Neural cell (in vitro differentiated cells): Measurements from ENCODE around the gene GALNT15. TPM values are rescaled to one million over a fixed set of nuclear protein-coding genes. Genes with fewer than 3 reads are reported as not detected.

Source experiments
- H2AFZ ChIP-seq: fragments of 200-600, 300-800 bp; sonication (generic), shearing (Covaris generic); 2 replicates; pipeline ENCODE4 v1.6.0; 2014; ENCODE audit warnings: low read depth, mild to moderate bottlenecking, antibody characterized with exemption, low read length, moderate library complexity
- H3F3A ChIP-seq: fragments of 200-600 bp; shearing (Covaris generic); 2 replicates; pipeline ENCODE4 v1.6.1; 2016; ENCODE audit warnings: mild to moderate bottlenecking, moderate library complexity, mixed read lengths, antibody characterized with exemption, low read length; ENCODE audit not compliant: insufficient read depth, poor library complexity, severe bottlenecking
- H3K27ac ChIP-seq: fragments of 200-600, 300-800 bp; sonication (generic), shearing (Covaris generic); 2 replicates; pipeline ENCODE4 v1.5.1; 2014; ENCODE audit warnings: mild to moderate bottlenecking, low read length, moderate library complexity
- H3K27me3 ChIP-seq: fragments of 300-800, 200-600 bp; sonication (generic), shearing (Covaris generic); 2 replicates; pipeline ENCODE4 v1.6.0; 2014; ENCODE audit warnings: mild to moderate bottlenecking, low read depth, low read length, moderate library complexity; ENCODE audit not compliant: insufficient read depth
- H3K36me3 ChIP-seq: fragments of 300-800, 200-600 bp; sonication (generic), shearing (Covaris generic); 2 replicates; pipeline ENCODE4 v1.5.1; 2014; ENCODE audit warnings: mild to moderate bottlenecking, antibody characterized with exemption, low read length, moderate library complexity; ENCODE audit not compliant: insufficient read depth
- H3K4me2 ChIP-seq: fragments of 300-800, 200-600 bp; sonication (generic), shearing (Covaris generic); 2 replicates; pipeline ENCODE4 v1.6.0; 2014; ENCODE audit warnings: mild to moderate bottlenecking, low read length
- H3K4me3 ChIP-seq: fragments of 300-800, 200-600 bp; sonication (generic), shearing (Covaris generic); 2 replicates; pipeline ENCODE4 v1.5.1; 2014; ENCODE audit warnings: mild to moderate bottlenecking, low read length, moderate library complexity
- H3K79me2 ChIP-seq: fragments of 200-600 bp; shearing (Covaris generic); replicated peaks from 2 replicates; pipeline ENCODE4 v1.6.0; 2014; ENCODE audit warnings: mild to moderate bottlenecking, low read length, moderate library complexity; ENCODE audit not compliant: insufficient read depth
- H3K9ac ChIP-seq: fragments of 300-800, 200-600 bp; sonication (generic), shearing (Covaris generic); 2 replicates; pipeline ENCODE4 v1.6.1; 2016; ENCODE audit warnings: mild to moderate bottlenecking, low read length, mixed read lengths
- H3K9me2 ChIP-seq: fragments of 200-600 bp; shearing (Covaris generic); 2 replicates; pipeline ENCODE4 v1.6.1; 2016; ENCODE audit warnings: mild to moderate bottlenecking, low read length, mixed read lengths; ENCODE audit not compliant: insufficient read depth
- H3K9me3 ChIP-seq: fragments of 200-600, 300-800 bp; sonication (generic), shearing (Covaris generic); 2 replicates; pipeline ENCODE4 v1.6.1; 2016; ENCODE audit warnings: mild to moderate bottlenecking, mixed run types, low read length, moderate library complexity, mixed read lengths
- H4K20me1 ChIP-seq: fragments of 200-600 bp; shearing (Covaris generic); 2 replicates; pipeline ENCODE4 v1.6.1; 2016; ENCODE audit warnings: mild to moderate bottlenecking, mixed run types; ENCODE audit not compliant: insufficient read depth
- EP300 ChIP-seq: fragments of 450-650 bp; conservative IDR thresholded peaks from 2 replicates; pipeline ENCODE4 v1.6.1; 2014; ENCODE audit warnings: antibody characterized with exemption, mild to moderate bottlenecking, moderate library complexity; ENCODE audit not compliant: poor library complexity, severe bottlenecking
- EZH2 ChIP-seq: fragments of 200-600, 300-800 bp; shearing (Covaris generic), sonication (generic); IDR thresholded peaks from 2 replicates; pipeline ENCODE4 v1.6.1; 2014; ENCODE audit warnings: antibody characterized with exemption, low read length, borderline replicate concordance, mild to moderate bottlenecking; ENCODE audit not compliant: insufficient read depth, poor library complexity, severe bottlenecking
- MXI1 ChIP-seq: fragments of 450-650 bp; conservative IDR thresholded peaks from 2 replicates; pipeline ENCODE4 v1.6.1; 2014; ENCODE audit warnings: antibody characterized with exemption, mild to moderate bottlenecking; ENCODE audit not compliant: poor library complexity, severe bottlenecking
- POLR2AphosphoS5 ChIP-seq: IDR thresholded peaks from 2 replicates; pipeline ENCODE4 v1.6.1; 2012
- RAD21 ChIP-seq: fragments of 450-650 bp; conservative IDR thresholded peaks from 2 replicates; pipeline ENCODE4 v1.6.1; 2014; ENCODE audit warnings: antibody characterized with exemption, mild to moderate bottlenecking, moderate library complexity
- SMC3 ChIP-seq: fragments of 450-650 bp; conservative IDR thresholded peaks from 2 replicates; pipeline ENCODE4 v1.6.1; 2014; ENCODE audit warnings: antibody characterized with exemption, mild to moderate bottlenecking, moderate library complexity; ENCODE audit not compliant: poor library complexity
- TAF1 ChIP-seq: IDR thresholded peaks from 2 replicates; pipeline ENCODE4 v1.6.1; 2012; ENCODE audit warnings: low read depth
- polyA plus RNA-seq: library from polyadenylated mRNA; depleted of rRNA; stranded (reverse); fragments of >200 nt; gene quantifications from 2 replicates; pipeline ENCODE4 v1.2.3, GENCODE V29; 2014
- TF ChIP-seq, protein P1 (sequence below): fragments of 450-650 bp; IDR thresholded peaks from 2 replicates; pipeline ENCODE4 v1.5.1; 2014; ENCODE audit warnings: antibody characterized with exemption, mild to moderate bottlenecking, moderate library complexity; ENCODE audit not compliant: poor library complexity, severe bottlenecking
- TF ChIP-seq, protein P2 (sequence below): IDR thresholded peaks from 2 replicates; pipeline ENCODE4 v1.6.1; 2012; ENCODE audit warnings: borderline replicate concordance

The GALNT15 gene
- polyA plus RNA-seq, 1 donor from 2014 or later: 1.5 TPM

DNA sequence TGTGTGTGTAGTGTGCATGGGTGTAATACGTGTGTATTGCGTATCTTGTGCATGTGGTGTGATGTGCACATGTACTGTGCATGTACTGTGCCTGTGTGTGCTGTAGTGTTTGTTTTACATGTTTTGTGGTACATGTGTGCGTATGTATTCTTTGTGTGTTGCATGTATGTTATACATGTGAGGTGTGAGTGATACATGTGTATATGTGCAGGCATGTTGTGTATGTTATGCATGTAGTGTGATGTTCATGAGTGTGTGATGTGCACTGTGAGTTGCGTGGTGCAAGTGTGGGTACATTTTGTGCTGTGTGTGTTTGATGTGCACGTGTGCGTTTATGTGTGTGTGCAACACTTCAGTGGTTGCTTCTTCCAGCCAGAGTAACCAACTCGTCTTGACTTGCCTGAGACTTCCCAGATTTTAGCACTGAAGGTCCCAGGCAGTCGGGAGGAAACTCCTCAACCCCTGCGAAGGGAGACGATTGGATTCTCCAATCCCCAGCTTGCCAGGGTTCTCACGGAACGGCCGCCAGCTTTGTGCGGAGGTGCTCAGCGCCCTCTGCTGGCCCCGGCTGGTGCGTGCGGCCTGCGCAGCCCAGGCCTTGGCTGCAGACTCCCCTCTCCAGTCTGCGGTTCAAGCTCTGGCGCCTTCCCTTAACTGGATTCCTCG is 3.6 kb downstream of the GALNT15 start:
- no peak overlapping the region for H3K9ac ChIP-seq

DNA sequence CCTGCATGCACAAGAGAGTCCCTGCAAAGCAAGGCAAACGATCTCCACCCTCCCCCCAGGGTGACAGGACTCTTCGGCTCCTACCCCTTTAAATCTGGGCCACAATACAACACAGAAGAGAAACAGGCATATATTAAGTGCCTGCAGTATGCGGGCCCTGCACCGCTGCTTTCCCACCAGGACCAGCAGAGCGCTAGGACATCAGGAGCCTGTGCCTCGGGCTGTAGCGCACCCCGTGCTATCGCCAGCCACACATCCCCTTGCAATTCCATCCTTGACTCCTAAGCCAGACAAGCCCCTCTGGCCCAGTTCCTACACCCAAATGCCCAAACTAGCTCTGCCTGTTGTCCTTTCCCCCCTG is 4.1 kb downstream of the GALNT15 start:
- no peak for TF ChIP-seq TAF1
- peak; percentile 11 for TF ChIP-seq SMC3
- no peak for TF ChIP-seq POLR2AphosphoS5
- no peaks in the 10 kb centered on the region for H4K20me1 ChIP-seq
- H3K9me2 ChIP-seq: no peaks in the 10 kb centered on the region
- no peak overlapping the region for H2AFZ ChIP-seq
- H3K27ac ChIP-seq: no peak overlapping the region
- no peak overlapping the region for H3K4me3 ChIP-seq
- H3K4me2 ChIP-seq: no peak overlapping the region
- H3K36me3 ChIP-seq: no peaks in the 10 kb centered on the region
- H3K9me3 ChIP-seq: no peaks in the 10 kb centered on the region
- no peak overlapping the region for H3K9ac ChIP-seq
- no peaks in the 10 kb centered on the region for H3F3A ChIP-seq
- no peaks in the 10 kb centered on the region for H3K27me3 ChIP-seq
- H3K79me2 ChIP-seq: no peaks in the 10 kb centered on the region

More for the DNA sequence above, 3.6 kb downstream of the GALNT15 start:
- Histone ChIP-seq H3K4me3 (no peak overlapping the region), H3K79me2 (no peaks in the 10 kb centered on the region), H3K9me2 (no peaks in the 10 kb centered on the region), H2AFZ (peak overlapping the region; percentile 23), H3K27me3 (no peaks in the 10 kb centered on the region), H3K4me2 (no peak overlapping the region), H3K9me3 (no peaks in the 10 kb centered on the region), H3K36me3 (no peaks in the 10 kb centered on the region), H3F3A (no peaks in the 10 kb centered on the region), H4K20me1 (no peaks in the 10 kb centered on the region), H3K27ac (no peak overlapping the region)
- TF ChIP-seq MXI1 (no peak), POLR2AphosphoS5 (no peak), RAD21 (peak; percentile 87), EZH2 (no peak), SMC3 (peak; percentile 91), EP300 (no peak)
- TF ChIP-seq, protein P1, sequence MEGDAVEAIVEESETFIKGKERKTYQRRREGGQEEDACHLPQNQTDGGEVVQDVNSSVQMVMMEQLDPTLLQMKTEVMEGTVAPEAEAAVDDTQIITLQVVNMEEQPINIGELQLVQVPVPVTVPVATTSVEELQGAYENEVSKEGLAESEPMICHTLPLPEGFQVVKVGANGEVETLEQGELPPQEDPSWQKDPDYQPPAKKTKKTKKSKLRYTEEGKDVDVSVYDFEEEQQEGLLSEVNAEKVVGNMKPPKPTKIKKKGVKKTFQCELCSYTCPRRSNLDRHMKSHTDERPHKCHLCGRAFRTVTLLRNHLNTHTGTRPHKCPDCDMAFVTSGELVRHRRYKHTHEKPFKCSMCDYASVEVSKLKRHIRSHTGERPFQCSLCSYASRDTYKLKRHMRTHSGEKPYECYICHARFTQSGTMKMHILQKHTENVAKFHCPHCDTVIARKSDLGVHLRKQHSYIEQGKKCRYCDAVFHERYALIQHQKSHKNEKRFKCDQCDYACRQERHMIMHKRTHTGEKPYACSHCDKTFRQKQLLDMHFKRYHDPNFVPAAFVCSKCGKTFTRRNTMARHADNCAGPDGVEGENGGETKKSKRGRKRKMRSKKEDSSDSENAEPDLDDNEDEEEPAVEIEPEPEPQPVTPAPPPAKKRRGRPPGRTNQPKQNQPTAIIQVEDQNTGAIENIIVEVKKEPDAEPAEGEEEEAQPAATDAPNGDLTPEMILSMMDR: peak; percentile 92

DNA sequence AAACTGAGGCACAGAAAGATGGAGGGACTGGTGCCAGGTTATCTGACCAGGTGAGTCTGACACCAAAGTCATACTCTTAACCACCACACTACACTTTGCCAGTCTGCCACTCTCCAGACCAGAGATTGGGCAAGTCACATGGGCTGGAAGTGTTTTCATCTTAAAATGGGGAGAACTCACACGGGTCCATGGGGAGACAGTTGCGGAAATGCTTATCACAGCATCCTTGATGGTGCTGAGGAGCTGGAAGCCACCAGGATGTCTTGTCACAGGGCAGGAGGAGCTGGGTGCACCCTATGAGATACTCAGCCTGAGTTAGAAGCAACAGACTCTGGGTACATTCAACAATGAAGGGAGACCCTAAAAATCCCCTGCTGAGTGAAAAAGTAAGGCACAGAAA is 4.8 kb downstream of the GALNT15 start:
- Histone ChIP-seq H3K4me3 (no peak overlapping the region), H3K9ac (no peak overlapping the region), H3K4me2 (no peak overlapping the region), H3K27ac (no peak overlapping the region), H4K20me1 (no peaks in the 10 kb centered on the region), H3K36me3 (no peaks in the 10 kb centered on the region), H3F3A (no peaks in the 10 kb centered on the region), H3K9me2 (no peaks in the 10 kb centered on the region), H3K9me3 (no peaks in the 10 kb centered on the region), H3K27me3 (no peaks in the 10 kb centered on the region), H3K79me2 (no peaks in the 10 kb centered on the region), H2AFZ (no peak overlapping the region)
- TF ChIP-seq SMC3 (no peak), POLR2AphosphoS5 (no peak), EZH2 (no peak), RAD21 (no peak), MXI1 (no peak), TAF1 (no peak), EP300 (no peak)
- TF ChIP-seq, protein P2, sequence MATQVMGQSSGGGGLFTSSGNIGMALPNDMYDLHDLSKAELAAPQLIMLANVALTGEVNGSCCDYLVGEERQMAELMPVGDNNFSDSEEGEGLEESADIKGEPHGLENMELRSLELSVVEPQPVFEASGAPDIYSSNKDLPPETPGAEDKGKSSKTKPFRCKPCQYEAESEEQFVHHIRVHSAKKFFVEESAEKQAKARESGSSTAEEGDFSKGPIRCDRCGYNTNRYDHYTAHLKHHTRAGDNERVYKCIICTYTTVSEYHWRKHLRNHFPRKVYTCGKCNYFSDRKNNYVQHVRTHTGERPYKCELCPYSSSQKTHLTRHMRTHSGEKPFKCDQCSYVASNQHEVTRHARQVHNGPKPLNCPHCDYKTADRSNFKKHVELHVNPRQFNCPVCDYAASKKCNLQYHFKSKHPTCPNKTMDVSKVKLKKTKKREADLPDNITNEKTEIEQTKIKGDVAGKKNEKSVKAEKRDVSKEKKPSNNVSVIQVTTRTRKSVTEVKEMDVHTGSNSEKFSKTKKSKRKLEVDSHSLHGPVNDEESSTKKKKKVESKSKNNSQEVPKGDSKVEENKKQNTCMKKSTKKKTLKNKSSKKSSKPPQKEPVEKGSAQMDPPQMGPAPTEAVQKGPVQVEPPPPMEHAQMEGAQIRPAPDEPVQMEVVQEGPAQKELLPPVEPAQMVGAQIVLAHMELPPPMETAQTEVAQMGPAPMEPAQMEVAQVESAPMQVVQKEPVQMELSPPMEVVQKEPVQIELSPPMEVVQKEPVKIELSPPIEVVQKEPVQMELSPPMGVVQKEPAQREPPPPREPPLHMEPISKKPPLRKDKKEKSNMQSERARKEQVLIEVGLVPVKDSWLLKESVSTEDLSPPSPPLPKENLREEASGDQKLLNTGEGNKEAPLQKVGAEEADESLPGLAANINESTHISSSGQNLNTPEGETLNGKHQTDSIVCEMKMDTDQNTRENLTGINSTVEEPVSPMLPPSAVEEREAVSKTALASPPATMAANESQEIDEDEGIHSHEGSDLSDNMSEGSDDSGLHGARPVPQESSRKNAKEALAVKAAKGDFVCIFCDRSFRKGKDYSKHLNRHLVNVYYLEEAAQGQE: no peak
